OCI-LY1 (cell line): ENCODE data around the gene EYS.
"Not testable (repeated sequence)": the region's sequence is repeated elsewhere in the genome, so short reads cannot be mapped to it uniquely, and the experiment has no call there.

Source experiments
- H2AFZ ChIP-seq: fragments of 200-600 bp; sonication (generic), shearing (Covaris generic); 2 replicates; pipeline ENCODE4 v1.6.0; 2014; ENCODE audit warnings: antibody characterized with exemption, mild to moderate bottlenecking, low read length
- H3F3A ChIP-seq: fragments of 200-600 bp; sonication (generic), shearing (Covaris generic); 2 replicates; pipeline ENCODE4 v1.6.0; 2014; ENCODE audit warnings: mild to moderate bottlenecking, antibody characterized with exemption, low read length, moderate library complexity; ENCODE audit not compliant: insufficient read depth
- H3K27ac ChIP-seq: fragments of 200-600 bp; sonication (generic); 2 replicates; pipeline ENCODE4 v1.5.1; 2014; ENCODE audit warnings: low read length, mixed run types, mild to moderate bottlenecking, low read depth; ENCODE audit not compliant: poor library complexity, severe bottlenecking
- H3K27me3 ChIP-seq: fragments of 200-600 bp; sonication (generic); 2 replicates; pipeline ENCODE4 v1.6.0; 2014; ENCODE audit warnings: antibody characterized with exemption, mild to moderate bottlenecking, low read length, moderate library complexity; ENCODE audit not compliant: insufficient read depth
- H3K36me3 ChIP-seq: fragments of 200-600 bp; sonication (generic); 2 replicates; pipeline ENCODE4 v1.6.1; 2014; ENCODE audit warnings: mild to moderate bottlenecking, antibody characterized with exemption, low read length, moderate library complexity, mixed read lengths; ENCODE audit not compliant: insufficient read depth
- H3K4me1 ChIP-seq: fragments of 200-600 bp; sonication (generic); 2 replicates; pipeline ENCODE4 v1.5.1; 2014; ENCODE audit warnings: mild to moderate bottlenecking, low read length, moderate library complexity; ENCODE audit not compliant: insufficient read depth, severe bottlenecking
- H3K4me2 ChIP-seq: fragments of 200-600 bp; sonication (generic), shearing (Covaris generic); 2 replicates; pipeline ENCODE4 v1.6.1; 2014; ENCODE audit warnings: low read length
- H3K4me3 ChIP-seq: fragments of 200-600 bp; sonication (generic); 2 replicates; pipeline ENCODE4 v1.5.1; 2014; ENCODE audit warnings: low read length, low read depth, mild to moderate bottlenecking, mixed read lengths; ENCODE audit not compliant: poor library complexity, severe bottlenecking
- H3K79me2 ChIP-seq: fragments of 200-600 bp; shearing (Covaris generic); 2 replicates; pipeline ENCODE4 v1.6.1; 2016; ENCODE audit warnings: mixed run types, low read length, mixed read lengths; ENCODE audit not compliant: insufficient read depth
- H3K9ac ChIP-seq: fragments of 200-600 bp; sonication (generic), shearing (Covaris generic); 2 replicates; pipeline ENCODE4 v1.6.1; 2014; ENCODE audit warnings: mild to moderate bottlenecking, low read length, mixed read lengths
- H3K9me2 ChIP-seq: fragments of 200-600 bp; sonication (generic), shearing (Covaris generic); 2 replicates; pipeline ENCODE4 v1.6.1; 2014; ENCODE audit warnings: low read depth, mild to moderate bottlenecking, low read length, mixed read lengths
- H3K9me3 ChIP-seq: fragments of 200-600 bp; shearing (Covaris generic); 2 replicates; pipeline ENCODE4 v1.6.1; 2014; ENCODE audit warnings: low read length, mixed read lengths
- H4K20me1 ChIP-seq: fragments of 200-600 bp; sonication (generic), shearing (Covaris generic); 2 replicates; pipeline ENCODE4 v1.6.0; 2016; ENCODE audit warnings: mild to moderate bottlenecking, low read length; ENCODE audit not compliant: insufficient read depth
- EZH2 ChIP-seq: fragments of 200-600 bp; sonication (generic), shearing (Covaris generic); IDR thresholded peaks from 2 replicates; pipeline ENCODE4 v1.8.0; 2017; ENCODE audit warnings: borderline replicate concordance, mixed run types, mild to moderate bottlenecking, antibody characterized with exemption, low read length, moderate library complexity, mixed read lengths
- TF ChIP-seq, protein P1 (sequence below): fragments of 200-600 bp; sonication (generic), shearing (Covaris generic); IDR thresholded peaks from 2 replicates; pipeline ENCODE4 v1.5.1; 2017; ENCODE audit warnings: mild to moderate bottlenecking, antibody characterized with exemption, low read length, moderate library complexity, mixed read lengths

Gene EYS

DNA sequence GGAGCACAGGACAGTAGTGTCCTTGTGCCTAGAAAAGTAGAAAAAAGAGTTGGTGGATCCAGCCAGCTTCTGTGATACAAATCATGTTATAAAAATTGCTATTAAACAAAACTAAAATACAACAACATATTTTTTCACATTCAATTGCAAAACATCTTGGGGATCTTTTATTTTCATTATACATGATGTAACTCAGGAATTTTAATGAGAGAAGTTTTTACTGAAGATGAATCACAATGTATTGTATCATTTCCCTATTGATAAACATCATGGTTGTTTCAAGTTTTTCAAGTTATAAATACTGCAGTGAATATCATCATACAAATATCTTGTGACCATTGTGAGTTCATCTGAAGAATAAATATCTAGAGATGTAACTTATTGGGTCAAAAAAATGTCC is 1463.4 kb downstream of the EYS start:
- Histone ChIP-seq H3K79me2 (no peaks in the 10 kb centered on the region), H3F3A (no peaks in the 10 kb centered on the region), H3K27me3 (no peaks in the 10 kb centered on the region), H3K27ac (no peak overlapping the region), H3K9me3 (no peaks in the 10 kb centered on the region), H3K4me2 (no peak overlapping the region), H4K20me1 (no peaks in the 10 kb centered on the region), H3K4me1 (no peaks in the 10 kb centered on the region), H3K36me3 (no peaks in the 10 kb centered on the region), H2AFZ (no peak overlapping the region), H3K9me2 (no peaks in the 10 kb centered on the region), H3K4me3 (no peak overlapping the region), H3K9ac (no peak overlapping the region)
- TF ChIP-seq, protein P1, sequence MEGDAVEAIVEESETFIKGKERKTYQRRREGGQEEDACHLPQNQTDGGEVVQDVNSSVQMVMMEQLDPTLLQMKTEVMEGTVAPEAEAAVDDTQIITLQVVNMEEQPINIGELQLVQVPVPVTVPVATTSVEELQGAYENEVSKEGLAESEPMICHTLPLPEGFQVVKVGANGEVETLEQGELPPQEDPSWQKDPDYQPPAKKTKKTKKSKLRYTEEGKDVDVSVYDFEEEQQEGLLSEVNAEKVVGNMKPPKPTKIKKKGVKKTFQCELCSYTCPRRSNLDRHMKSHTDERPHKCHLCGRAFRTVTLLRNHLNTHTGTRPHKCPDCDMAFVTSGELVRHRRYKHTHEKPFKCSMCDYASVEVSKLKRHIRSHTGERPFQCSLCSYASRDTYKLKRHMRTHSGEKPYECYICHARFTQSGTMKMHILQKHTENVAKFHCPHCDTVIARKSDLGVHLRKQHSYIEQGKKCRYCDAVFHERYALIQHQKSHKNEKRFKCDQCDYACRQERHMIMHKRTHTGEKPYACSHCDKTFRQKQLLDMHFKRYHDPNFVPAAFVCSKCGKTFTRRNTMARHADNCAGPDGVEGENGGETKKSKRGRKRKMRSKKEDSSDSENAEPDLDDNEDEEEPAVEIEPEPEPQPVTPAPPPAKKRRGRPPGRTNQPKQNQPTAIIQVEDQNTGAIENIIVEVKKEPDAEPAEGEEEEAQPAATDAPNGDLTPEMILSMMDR = no peak
- TF ChIP-seq EZH2 = no peak

- not testable (repeated sequence) for H4K20me1 ChIP-seq, H3K9ac ChIP-seq, H3K79me2 ChIP-seq, H3K4me3 ChIP-seq, H3K27me3 ChIP-seq, H3K9me3 ChIP-seq, H3K27ac ChIP-seq, H3K4me2 ChIP-seq, H3K9me2 ChIP-seq, H3F3A ChIP-seq, H3K36me3 ChIP-seq, H3K4me1 ChIP-seq, H2AFZ ChIP-seq
Observed at GRCh38 chr6:64238908-64239307, 1468.1 kb downstream of the EYS start.

DNA sequence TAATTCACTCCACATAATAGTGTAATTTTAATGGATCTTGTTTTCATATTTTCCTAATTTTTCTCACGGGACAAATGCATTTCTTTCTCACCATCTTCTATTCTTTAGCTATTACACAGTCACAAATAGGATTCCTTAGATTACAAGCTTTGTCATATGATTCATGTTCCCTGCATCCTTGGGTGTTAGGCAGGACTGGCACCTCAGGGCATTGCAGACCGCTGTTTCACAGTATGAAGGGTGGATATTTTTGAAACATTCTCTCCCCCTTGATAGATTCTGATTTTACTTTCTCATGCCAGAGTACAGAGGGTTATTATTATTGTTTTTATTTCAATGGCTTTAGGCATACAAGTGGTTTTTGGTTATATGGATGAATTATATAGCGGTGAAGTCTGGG is 1469.0 kb downstream of the EYS start:
- Histone ChIP-seq H4K20me1 (no peaks in the 10 kb centered on the region), H3K27ac (no peak overlapping the region), H3K79me2 (no peaks in the 10 kb centered on the region), H3K9me2 (no peaks in the 10 kb centered on the region), H3F3A (no peaks in the 10 kb centered on the region), H3K27me3 (no peaks in the 10 kb centered on the region), H3K9ac (no peak overlapping the region), H3K36me3 (no peaks in the 10 kb centered on the region), H3K9me3 (no peaks in the 10 kb centered on the region), H3K4me1 (no peaks in the 10 kb centered on the region), H3K4me2 (no peak overlapping the region), H3K4me3 (no peak overlapping the region), H2AFZ (no peak overlapping the region)
- no peak for TF ChIP-seq EZH2
- TF ChIP-seq, protein P1 = no peak

DNA sequence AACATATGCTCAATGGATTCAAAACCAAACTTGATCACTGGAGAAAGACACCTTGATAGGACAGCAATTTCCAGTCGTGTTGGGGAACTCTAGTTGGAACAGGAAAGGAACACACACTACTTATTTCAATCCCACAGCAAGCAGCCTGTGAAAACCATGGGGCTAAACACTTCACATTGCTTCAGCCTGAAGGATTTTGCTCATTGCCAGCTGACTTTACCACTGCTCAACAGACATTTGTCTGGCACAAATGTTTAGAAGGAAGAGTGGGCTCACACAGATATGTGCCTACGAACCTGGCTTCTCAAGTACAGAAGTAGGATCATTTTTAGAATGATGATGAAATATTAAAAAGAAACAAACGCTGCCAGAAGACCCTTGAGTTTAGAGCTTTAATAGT is 1473.3 kb downstream of the EYS start:
- no peak overlapping the region for H2AFZ ChIP-seq

More for the DNA sequence above, 1473.3 kb downstream of the EYS start:
- H3K27me3 ChIP-seq = no peaks in the 10 kb centered on the region
- H3K4me1 ChIP-seq = no peaks in the 10 kb centered on the region
- no peak overlapping the region for H3K4me3 ChIP-seq
- no peak overlapping the region for H3K27ac ChIP-seq
- no peak overlapping the region for H3K4me2 ChIP-seq
- H3K79me2 ChIP-seq = no peaks in the 10 kb centered on the region
- no peak for TF ChIP-seq EZH2
- TF ChIP-seq, protein P1 = no peak
- no peaks in the 10 kb centered on the region for H4K20me1 ChIP-seq
- no peaks in the 10 kb centered on the region for H3K9me2 ChIP-seq
- no peak overlapping the region for H3K9ac ChIP-seq
- H3K9me3 ChIP-seq = no peaks in the 10 kb centered on the region
- H3F3A ChIP-seq = no peaks in the 10 kb centered on the region
- no peaks in the 10 kb centered on the region for H3K36me3 ChIP-seq
